Femur (tissue), 1 donor: ENCODE results near the gene RPS6KL1.
A peak's percentile ranks its signal among the peaks of the same experiment; 100 is the strongest.

Experiments
- DNase-seq: peaks from one replicate; pipeline ENCODE4 v3.0.0-alpha.2; 2017

RPS6KL1 gene, protein sequence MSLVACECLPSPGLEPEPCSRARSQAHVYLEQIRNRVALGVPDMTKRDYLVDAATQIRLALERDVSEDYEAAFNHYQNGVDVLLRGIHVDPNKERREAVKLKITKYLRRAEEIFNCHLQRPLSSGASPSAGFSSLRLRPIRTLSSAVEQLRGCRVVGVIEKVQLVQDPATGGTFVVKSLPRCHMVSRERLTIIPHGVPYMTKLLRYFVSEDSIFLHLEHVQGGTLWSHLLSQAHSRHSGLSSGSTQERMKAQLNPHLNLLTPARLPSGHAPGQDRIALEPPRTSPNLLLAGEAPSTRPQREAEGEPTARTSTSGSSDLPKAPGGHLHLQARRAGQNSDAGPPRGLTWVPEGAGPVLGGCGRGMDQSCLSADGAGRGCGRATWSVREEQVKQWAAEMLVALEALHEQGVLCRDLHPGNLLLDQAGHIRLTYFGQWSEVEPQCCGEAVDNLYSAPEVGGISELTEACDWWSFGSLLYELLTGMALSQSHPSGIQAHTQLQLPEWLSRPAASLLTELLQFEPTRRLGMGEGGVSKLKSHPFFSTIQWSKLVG

DNA sequence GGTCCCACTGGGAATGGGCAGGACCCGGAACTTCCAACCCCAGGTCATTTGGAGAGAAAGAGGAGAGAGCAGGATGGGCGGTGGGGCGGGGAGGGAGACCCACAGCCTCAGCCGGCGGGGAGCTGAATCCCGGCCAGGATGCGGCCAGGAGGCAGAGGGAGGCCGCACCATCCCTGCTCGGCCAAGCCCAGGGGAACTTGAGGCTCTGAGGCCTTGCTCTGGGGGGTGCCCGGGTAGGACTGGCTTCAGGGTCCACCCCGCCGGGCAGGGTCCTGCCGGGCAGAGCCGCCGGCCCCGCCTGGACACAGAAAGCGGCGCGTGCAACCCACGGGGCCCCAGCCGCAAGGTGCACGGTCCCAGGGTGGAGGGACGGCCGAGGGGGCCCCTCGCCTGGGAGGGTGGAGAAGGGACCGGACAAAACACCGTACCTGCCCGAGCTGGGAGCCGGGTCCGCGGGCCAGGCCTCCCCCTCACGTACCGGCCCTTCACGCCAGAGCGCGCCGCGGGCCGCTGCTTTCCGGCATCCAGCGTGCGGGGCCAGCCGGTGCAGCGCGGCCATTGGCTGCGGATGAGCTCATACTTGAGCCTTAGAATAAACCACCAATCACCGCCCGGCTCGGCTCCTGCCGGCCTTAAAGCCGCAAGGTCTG lies at the start of gene RPS6KL1:
Gene RPS6KL1, minus strand, starts transcription at position 509 of the 650 bp plus-strand sequence. CDS start 1,719 bp downstream, outside the sequence.
- peak; percentile 86 for DNase-seq

DNA sequence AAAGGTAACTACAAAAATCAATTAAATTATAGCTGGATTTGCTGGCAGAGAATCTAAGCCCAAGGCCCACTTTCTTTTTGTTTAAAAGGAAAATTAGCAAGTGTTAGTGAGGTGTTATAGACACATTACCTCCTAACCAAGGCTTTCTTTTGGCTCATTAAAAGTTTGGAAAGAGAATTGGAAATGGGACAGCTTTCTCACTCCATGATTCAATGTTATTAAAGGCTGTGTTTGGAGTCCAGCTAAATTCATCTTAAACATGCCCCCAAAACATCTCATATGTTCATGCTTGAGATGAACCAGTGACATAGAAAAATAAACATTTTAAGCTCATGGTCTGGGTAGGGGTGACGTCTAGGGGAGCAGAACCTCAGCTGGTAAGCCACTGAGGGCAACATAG lies 45.8 kb upstream of the RPS6KL1 start:
- no peak for DNase-seq

DNA sequence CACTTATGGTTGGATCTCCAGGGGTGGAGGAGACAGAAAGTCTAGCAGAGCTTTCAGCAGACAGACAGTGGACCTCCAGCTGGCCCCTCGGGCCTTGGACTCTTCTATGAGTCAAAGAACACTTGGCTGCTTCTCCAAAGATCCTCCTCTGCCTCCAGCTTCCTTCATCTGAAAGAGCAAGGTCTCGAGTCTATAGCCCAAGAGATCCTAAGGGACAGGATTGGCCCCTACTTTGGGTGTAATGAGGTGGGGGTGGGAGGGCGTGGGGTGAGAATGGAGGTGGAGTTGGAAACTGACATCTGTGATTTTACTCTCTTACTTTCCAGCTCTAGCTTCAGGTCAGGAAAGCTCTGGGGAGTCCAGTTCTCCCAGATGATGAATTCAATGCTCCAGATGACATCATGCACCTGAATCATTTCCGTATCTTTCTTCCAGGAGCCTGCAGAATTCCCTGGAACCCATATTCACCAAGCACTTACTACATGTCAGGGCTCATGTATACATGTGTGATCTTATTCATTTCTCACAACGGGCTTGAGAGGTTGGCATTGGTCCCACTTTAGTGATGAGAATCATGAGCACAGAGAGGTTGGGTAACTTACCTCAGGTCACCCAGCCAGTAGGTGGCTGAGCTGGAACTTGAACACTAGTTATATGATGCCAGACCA lies 42.6 kb upstream of the RPS6KL1 start:
- DNase-seq, result no peak

DNA sequence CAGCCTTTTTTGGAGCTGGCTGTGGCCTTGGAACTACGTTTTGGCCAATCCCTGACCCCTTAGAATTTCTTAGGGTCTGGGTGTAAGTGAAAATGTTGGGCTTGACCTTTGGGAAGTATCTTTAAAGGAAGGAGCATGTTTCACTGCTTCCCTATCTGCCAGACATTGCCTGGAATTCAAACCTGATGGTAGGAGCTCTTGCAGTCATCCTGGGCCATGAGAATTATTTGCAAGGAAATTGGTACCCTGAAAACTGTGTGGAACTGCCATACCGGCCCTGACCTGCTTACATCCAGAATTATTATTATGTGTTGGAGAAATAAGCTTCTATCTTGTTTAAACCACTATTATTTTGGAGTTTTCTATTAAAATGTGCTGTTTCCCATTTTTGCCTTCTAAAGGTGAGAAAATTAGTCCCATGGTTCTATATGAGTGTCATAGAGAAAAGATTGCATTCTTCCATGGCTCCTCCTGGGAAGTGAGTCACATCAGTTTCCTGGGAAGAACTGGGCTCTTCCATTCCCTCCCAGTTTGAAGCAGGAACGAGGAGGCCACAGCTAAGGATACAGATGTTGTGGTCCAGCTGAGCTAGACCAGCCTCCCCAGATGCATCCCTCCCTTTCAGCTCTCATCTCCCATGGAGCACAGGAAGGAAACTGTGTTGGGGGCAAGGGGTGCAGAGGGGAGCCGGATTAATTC lies 41.9 kb upstream of the RPS6KL1 start:
- no peak for DNase-seq

DNA sequence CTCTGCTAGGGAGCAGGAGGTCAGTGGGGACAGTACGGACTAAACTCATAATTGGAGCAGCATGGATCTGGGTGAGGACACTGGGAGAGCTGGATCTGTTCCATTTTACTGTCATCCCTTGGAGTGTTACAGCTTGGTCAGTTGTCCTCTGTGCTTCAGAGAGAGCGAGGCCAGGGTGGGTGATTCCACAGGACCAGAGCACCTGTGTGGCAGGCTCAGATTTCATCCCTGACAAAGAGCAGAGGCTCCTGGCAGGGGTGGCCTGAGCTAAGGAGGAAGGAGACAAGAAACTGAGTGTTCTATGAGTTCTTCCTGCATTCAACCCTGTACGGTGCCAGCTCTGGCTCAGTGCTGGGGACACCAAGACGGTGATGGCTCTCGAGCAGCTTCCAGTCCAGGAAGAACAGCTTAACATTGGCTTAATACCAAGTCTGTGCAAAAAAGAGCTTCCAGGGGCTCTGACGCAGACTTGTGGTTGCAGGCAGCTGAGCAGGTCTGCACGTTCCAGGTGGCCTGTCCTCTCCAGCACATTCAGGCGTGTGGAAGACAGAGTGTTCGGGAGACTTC lies 40.7 kb upstream of the RPS6KL1 start:
- no peak for DNase-seq

DNA sequence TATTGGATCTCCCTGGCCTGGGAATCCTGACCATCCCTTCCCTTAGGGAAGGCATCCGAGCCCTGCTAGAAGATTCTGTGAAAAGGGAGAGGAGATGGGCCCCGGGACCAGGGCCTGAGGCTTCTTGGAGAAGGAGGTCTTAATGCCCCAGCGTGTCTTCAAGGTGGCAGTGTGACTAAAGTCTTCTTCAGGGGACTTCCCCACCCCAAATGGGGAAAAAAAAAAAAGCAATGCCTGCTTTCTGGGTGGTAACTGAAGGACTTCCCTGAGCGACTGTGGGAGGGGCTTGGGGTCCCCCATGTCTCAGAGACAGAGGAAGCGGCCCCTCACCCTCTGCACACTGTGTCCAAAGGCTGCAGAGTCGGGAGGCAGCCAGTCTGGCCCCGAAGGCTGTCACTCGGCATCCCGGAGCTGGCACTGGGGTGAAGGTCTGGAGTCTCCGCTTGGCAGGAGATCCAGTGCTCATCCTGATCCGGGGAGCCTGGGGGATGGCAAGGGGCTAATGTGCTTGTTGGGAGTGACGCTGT lies 40.2 kb upstream of the RPS6KL1 start:
- no peak for DNase-seq

DNA sequence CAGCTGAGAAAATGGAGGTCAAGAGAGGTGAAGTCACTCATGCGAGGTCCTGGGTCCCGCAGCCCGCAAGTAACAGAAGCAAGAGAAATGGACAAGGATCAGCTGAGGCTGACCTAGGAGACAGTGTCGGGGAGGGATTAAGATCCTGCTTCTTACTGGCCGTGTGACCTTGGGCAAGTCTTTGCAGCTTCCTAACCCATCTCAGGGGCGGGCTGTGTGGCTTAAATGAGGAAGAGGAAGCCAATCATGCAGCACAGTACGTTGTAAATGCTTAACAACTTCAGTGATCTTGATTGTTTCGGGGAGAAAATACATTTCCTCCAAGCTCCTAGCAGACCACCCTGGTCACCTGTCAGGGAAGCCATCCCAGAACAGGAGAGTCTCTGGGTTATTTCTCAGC lies 39.4 kb upstream of the RPS6KL1 start:
- no peak for DNase-seq

DNA sequence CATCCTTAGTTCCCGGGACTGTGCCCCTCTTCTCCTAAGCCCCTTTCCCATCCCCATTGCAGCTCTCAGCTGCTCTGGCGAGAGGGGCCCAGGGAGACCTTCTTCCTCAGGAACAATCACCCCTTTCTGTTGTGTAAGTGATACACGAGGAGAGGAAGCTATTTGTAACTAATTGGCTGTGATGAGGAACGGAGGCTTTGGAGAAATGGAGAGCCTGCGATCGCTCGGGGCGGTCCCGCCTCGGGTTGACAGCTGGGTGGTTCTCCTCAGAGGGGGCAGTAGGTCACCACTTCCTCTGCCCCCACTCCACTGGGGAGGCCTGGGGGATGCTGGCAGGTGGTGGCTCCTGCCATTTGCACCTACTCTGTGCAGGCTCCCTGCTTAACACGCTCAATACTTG lies 39.0 kb upstream of the RPS6KL1 start:
- no peak for DNase-seq

DNA sequence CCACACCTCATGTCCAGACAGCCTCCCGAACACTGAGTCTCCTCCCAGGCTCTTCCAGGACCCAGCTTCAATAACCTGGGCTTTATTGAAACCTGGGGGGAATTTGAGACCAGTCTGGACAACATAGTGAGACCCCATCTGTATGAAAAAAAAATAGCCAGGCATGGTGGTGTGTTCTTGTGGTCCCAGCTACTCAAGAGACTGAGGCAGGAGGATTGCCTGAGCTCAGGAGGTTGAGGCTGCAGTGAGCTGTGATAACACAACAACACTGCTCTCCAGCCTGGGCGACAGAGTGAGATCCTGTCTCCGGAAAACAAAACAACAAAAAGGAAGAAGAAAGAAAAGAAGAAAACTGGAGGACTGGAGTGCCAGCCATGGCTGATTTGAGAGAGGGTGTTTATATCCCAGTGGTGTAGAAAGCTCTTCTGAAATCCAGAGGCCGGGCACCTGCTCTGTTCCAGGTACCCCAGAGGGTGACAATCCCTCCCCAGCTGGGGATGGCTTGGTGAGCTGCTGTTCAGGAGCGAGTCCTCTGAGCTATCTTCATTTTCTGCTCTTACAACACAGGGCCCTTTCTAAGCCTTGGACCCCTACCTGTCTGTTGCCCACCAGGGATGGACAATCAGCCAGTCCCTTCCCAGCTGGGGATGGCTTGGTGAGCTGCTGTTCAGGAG lies 38.3 kb upstream of the RPS6KL1 start:
- DNase-seq, result no peak

DNA sequence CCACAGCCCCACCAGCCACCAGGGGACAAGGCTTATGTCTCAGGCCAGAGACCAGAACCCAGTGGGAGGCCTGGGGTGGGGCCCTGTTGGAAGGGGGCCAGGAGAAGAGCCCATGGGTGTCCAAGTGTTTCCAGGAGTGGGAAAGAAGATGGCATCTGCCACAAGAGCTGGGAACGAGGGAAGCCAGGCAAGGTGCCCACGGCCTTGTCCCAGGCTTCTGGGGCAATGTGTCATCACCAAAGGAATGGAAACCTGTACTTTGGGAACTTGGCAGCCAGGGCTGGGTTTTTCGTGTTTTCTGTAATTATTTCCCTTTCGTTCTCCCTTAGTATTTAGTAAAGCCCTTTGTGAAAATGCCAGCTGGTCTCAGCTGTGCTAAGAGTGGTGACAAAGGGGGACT lies 37.7 kb upstream of the RPS6KL1 start:
- no peak for DNase-seq

DNA sequence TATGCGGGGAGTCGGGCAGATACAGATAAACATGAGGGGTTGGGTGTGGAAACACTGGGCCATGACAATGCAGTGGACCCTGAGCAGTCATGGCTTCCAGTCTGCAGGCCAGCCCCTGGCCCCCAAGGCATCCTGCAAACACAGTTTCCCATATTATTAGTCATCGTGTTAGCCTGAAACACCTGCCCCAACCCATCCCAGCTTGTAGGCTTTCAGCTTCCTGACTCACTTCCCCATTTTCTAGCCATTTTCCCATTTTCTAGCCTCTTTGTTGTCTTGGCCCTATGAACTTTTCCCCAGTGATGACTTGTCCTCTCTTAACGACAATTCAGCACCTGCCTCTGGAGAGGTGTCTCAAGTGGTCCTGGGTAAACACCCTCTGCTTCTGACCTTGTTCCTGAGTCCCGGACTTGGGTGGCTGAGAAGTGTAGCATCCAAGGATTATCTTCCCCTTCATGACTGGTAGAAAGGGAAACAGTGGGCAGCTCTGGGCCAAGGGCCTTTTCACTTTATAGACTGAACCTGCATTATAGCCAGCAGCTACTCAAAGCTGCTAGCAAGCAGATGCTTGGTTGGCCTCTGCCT lies 36.6 kb upstream of the RPS6KL1 start:
- no peak for DNase-seq

DNA sequence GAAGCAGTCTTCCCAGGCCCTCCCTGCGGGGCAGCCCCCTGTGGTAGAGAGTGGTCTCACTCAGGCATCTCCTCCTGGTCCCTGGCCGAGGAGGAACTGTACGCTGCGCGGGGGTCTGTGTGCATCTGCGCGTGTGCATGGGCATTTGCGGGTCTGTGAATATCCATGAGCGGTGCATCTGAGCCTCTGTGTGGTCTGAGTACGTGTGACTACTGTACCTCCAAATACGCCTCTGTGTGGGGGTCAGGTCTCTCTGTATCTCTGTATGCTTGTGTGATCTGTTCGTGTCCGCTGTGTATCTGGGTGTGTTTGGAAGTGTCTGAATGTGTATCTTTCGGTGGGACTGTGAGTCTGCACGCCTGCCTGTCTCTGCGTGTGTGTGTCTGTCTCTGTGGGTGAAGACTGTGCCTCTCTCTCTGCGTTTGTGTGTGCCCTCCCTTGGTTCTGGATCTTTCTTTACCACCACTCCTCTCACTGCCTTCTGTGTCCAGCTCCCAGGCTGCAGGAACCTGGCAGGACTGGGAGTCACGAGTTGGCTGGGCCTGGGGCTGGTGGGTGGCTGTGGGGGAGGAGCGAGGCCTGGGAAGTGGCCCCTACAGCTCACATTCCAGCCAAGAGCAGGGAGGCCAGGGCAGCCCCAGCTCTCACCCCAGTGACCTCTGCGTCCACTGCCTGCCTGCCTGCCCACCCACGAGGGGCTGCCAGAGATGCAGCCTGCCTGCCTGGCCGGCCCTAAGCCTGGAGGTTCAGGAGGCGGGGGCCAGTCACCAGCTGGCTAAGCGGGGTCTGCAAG lies 33.4 kb upstream of the RPS6KL1 start:
- DNase-seq, result no peak

DNA sequence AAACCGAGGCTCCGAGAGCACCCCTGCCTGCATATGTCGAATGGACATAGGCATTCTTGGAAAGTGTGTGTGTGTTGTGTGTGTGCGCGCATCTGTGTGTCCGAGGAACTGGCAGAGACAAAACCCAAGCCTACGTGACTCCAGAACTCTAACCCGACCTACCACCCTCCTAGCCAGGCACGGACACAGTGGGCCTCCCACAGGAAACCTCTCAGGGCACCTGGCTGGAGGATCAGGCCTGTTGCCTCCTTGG lies 32.9 kb upstream of the RPS6KL1 start:
- no peak for DNase-seq

DNA sequence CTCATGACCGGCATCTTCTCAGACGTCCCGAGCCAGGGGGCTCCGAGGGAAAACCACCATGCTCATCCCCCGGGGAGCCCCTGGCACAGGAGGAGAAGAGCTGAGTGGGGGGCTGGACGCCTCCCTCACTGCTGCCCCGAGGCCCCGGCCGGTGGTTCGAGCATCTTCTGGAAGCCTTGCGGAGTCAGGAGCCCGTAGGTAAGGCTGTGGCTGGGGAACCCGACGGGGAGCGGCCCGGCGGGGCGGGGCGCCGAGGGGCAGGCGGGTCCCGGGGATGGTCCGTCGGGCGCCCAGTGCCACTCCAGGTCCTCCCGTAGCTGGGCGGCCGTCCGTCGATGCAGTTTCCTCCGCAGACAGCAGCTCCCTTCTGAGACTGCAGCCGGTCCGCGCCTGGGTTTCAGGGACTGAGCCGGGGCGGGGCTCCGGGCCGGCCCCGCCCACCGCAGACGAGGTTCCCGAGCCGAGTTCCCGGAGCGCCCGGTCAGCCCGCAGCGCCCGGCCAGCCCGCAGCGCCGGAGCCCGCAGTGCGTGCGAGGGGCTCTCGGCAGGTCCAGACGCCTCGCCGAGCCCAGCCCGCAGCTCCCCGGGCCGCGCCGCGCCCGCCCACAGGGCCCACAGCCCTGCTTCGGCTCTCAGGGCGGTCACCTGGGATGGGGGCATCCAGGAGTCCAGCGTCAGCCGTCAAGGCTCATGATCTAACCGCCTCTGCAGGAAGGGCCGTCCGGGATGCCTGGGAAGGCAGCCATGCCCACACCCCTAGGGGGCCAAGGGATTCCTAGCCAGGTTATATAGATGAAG lies 32.4 kb upstream of the RPS6KL1 start, which contains the start of gene PGF:
Gene PGF, minus strand, starts transcription at position 369 of the 798 bp plus-strand sequence. Its CDS starts 355 bp downstream, at position 14.
- peak; percentile 75 for DNase-seq

DNA sequence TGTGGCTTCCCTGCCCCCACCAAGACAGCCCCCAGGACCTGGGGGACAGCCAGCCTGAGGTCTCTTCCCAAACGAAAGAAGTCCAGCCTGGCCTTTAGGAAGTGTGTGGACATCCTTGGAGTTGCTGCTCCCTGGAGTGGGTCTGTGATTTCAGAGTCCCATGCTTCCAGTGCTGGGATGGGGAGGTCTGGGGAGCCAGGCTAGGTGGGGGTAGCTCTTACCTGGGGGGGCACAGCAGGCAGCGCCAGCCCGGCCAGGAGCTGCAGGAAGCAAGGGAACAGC lies 31.8 kb upstream of the RPS6KL1 start:
- DNase-seq, result no peak

DNA sequence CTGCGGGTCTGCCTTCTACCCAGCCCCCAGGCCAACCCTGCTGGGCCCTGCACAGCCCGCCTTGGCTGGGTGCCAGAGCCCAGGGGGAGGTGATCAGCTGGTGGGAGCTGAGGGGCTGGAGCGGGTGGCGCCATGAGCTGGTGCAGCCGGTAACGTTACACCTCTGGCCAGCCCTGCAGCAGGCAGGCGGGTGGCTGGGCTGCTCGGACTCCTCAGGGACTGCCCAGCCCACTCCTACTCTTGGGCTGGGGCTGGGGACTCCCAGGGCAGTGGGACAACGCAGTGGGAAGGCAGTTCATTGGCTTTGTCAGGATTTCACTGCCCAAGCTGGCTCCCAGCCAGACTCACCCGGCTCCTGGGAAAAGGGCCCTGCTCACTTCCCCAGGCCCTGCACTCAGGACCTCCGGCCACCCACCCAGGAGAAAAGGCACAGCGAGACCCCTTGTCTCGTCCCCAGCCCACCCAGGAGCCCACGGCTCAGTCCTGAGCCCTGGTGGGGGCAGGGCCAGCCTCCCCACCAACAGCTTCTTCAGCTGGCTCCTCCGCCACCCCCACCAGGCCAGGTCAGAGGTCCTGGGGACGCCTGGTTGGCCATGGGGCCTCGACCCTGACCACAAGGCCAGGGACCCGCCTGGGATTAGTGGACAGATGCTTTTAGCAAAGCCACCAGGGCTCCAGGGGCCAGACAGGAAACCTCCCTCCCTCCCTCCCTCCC lies 31.3 kb upstream of the RPS6KL1 start:
- peak; percentile 69 for DNase-seq

DNA sequence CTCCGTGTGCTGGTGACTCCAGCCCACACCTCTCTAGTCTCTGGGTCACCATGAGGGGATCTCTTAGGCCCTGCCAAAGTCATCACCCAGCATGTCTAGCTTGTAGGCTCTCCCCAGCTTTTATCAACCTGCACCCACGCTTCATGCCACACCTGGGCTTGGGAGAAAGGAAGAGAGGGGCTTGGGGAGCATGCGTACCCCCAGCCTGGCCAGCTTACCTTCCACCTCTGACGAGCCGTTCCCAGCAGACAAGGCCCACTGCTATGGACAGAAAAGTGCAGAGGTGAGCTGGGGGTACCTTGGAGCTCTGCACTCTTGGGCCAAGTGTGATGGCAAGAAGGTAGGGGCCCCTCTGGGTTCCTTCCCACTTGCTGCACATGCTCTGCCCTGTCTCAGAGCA lies 30.6 kb upstream of the RPS6KL1 start:
- DNase-seq, result no peak

DNA sequence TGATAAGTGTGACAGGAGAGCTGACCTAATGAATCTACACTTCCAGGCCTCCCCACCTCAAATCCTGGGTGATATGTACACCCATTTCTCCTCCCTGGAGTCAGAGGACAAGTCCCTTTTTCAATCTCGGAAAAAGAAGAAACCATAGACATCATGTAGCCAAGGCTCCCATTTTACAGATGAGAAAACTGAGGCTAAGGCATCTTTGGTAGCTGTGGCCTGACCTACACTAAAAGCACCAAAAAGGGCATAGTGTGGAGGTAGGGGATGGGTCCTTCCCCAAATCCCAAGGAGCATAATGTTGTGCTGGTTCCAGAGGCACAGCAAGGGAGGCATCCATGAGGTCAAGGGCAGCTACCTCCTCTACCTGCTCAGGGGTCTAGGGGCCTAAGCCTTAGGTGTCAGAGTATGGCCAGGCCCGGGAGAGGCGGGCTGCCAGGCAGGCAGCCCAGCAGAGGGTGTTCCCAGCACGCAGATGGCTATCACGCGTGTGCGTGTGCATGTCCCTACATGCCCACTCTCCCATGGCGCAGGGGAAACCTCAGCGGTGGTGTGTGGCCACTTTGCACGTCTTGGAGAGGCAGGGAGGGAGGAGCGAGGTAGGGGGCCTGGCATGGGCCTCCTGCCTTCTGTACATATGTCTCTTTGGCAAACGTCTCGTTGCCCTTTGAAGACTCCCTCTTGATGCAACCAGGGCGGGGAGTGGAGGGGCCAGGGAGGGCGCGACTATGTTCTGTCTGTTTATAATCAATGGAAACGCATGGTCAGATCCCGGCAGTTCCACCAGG lies 29.8 kb upstream of the RPS6KL1 start:
- no peak for DNase-seq
